GM21526 (cell line): ENCODE measurements around the gene COL6A1.

Experiments used
- ATAC-seq: cut with Tn5 transposase; IDR thresholded peaks from one replicate; pipeline ENCODE4 v1.9.1; 2021; ENCODE audit warnings: moderate library complexity; ENCODE audit not compliant: unreplicated experiment, low FRiP score

Gene COL6A1

GRCh38 chr21:45992301-45993209 lies 11.0 kb downstream of the COL6A1 start:
- ATAC-seq: no peak

GRCh38 chr21:45993210-45994085 lies 11.9 kb downstream of the COL6A1 start:
- ATAC-seq: no peak

- ATAC-seq: no peak
Observed at GRCh38 chr21:45994086-45994661, 12.6 kb downstream of the COL6A1 start.

GRCh38 chr21:45994759-45995685 lies 13.5 kb downstream of the COL6A1 start:
- ATAC-seq: no peak

- no peak for ATAC-seq
Observed at GRCh38 chr21:45995686-45996179, 14.2 kb downstream of the COL6A1 start.

- ATAC-seq: no peak
Observed at GRCh38 chr21:45996311-45997204, 15.0 kb downstream of the COL6A1 start.

- ATAC-seq: no peak
Observed at GRCh38 chr21:45997205-45997494, 15.6 kb downstream of the COL6A1 start.

- no peak for ATAC-seq
Observed at GRCh38 chr21:45997495-45998275, 16.1 kb downstream of the COL6A1 start.

GRCh38 chr21:45998276-45998701 lies 16.7 kb downstream of the COL6A1 start:
- ATAC-seq: no peak

- no peak for ATAC-seq
Observed at GRCh38 chr21:45998871-45999580, 17.5 kb downstream of the COL6A1 start.

- no peak for ATAC-seq
Observed at GRCh38 chr21:45999581-46000181, 18.1 kb downstream of the COL6A1 start.

- no peak for ATAC-seq
Observed at GRCh38 chr21:46000182-46000730, 18.7 kb downstream of the COL6A1 start.

- no peak for ATAC-seq
Observed at GRCh38 chr21:46000731-46001641, 19.4 kb downstream of the COL6A1 start.

- ATAC-seq: no peak
Observed at GRCh38 chr21:46001821-46002681, 20.5 kb downstream of the COL6A1 start.
